Measurements from ENCODE around the gene GHR. TPM values are rescaled to one million over a fixed set of nuclear protein-coding genes. Genes with fewer than 3 reads are reported as not detected.
"Not testable (repeated sequence)": the region's sequence is repeated elsewhere in the genome, so short reads cannot be mapped to it uniquely, and the experiment has no call there.

GHR gene
- total and polyA plus RNA-seq, 10 of the 15 experiments (the other 5 are each of a cell fraction or from before 2014, with no cell fraction given): 0.23 to 10.2 (median 0.48) TPM

- Histone ChIP-seq H3K4me3 (no peak overlapping the region), H3K27me3 (replicated peaks in 1 of 2; ENCODE audit: control insufficient read depth in 2 of 2, insufficient read depth in 2 of 2, low read length in 1 of 2) (no peaks in the 10 kb centered on the region), H3K36me3 (ENCODE audit: control insufficient read depth in 2 of 2, insufficient read depth in 2 of 2, low read length in 1 of 2) (no peaks in the 10 kb centered on the region), H3K4me2 (ENCODE audit: control insufficient read depth, insufficient read depth) (no peak overlapping the region), H3K79me2 (ENCODE audit: control insufficient read depth, insufficient read depth, low read length) (no peaks in the 10 kb centered on the region), H2AFZ (ENCODE audit: control insufficient read depth, low read depth, low read length) (no peak overlapping the region), H3K4me1 (ENCODE audit: control insufficient read depth, insufficient read depth, low read length) (no peaks in the 10 kb centered on the region), H3K9ac (ENCODE audit: control insufficient read depth, insufficient read depth, low read length) (no peak overlapping the region), H3K27ac (ENCODE audit: control insufficient read depth, insufficient read depth) (no peak overlapping the region), H3K9me3 (replicated peaks; ENCODE audit: control insufficient read depth, insufficient read depth, low read length) (no peaks in the 10 kb centered on the region), H4K20me1 (ENCODE audit: control insufficient read depth, insufficient read depth) (no peaks in the 10 kb centered on the region)
- FAIRE-seq (no peak), DNase-seq (ENCODE audit: low read depth, low spot score) (no peak), ATAC-seq (no peak)
- TF ChIP-seq ZNF24 (IDR thresholded peaks at IDR 0.05): no peak
- TF ChIP-seq NFXL1 (IDR thresholded peaks at IDR 0.05; ENCODE audit: borderline replicate concordance): no peak
- in situ Hi-C loops (cut with MboI): no loop called here
- intact Hi-C loops (cut with micrococcal nuclease; ENCODE audit: unreplicated experiment): no loop called here
- CTCF ChIA-PET: interaction anchor here (1.2 to 2.0 kb wide), 2 partner anchors 10 to 17 kb away, joined by 4 to 6 read pairs; no protein-coding TSS in a partner anchor
- POLR2A ChIA-PET: no interaction called here
- 5% methylated on average over 2 of the region's 2 CpGs for WGBS (ENCODE audit: insufficient coverage, insufficient replicate concordance, low lambda C conversion rate, missing lambda C conversion rate)
- no TSS peak for BruUV-seq (replicated peaks)
- RAD21 ChIA-PET (ENCODE audit: unreplicated experiment): no interaction called here
- SMC1A ChIA-PET (ENCODE audit: uncharacterized antibody, unreplicated experiment): interaction anchor here (0.7 to 2.3 kb wide), 6 partner anchors 9 to 32 kb away, joined by 3 to 8 read pairs (median 4); no protein-coding TSS in a partner anchor
These were observed 150.1 kb downstream of the GHR start for GRCh38 chr5:42573386-42573785.

GRCh38 chr5:42575914-42576313, 152.7 kb downstream of the GHR start:
- in situ Hi-C loops (cut with MboI); DNase-seq (ENCODE audit: low read depth, low spot score); H3K4me3 ChIP-seq; FAIRE-seq; H4K20me1 ChIP-seq (ENCODE audit: control insufficient read depth, insufficient read depth); H3K27me3 ChIP-seq (replicated peaks in 1 of 2; ENCODE audit: control insufficient read depth in 2 of 2, insufficient read depth in 2 of 2, low read length in 1 of 2); H3K36me3 ChIP-seq (ENCODE audit: control insufficient read depth in 2 of 2, insufficient read depth in 2 of 2, low read length in 1 of 2); intact Hi-C loops (cut with micrococcal nuclease; ENCODE audit: unreplicated experiment); H3K79me2 ChIP-seq (ENCODE audit: control insufficient read depth, insufficient read depth, low read length); ATAC-seq; H3K9ac ChIP-seq (ENCODE audit: control insufficient read depth, insufficient read depth, low read length); H2AFZ ChIP-seq (ENCODE audit: control insufficient read depth, low read depth, low read length); H3K4me2 ChIP-seq (ENCODE audit: control insufficient read depth, insufficient read depth); H3K9me3 ChIP-seq (replicated peaks; ENCODE audit: control insufficient read depth, insufficient read depth, low read length); H3K4me1 ChIP-seq (ENCODE audit: control insufficient read depth, insufficient read depth, low read length); BruUV-seq (replicated peaks); RAD21 ChIA-PET (ENCODE audit: unreplicated experiment); H3K27ac ChIP-seq (ENCODE audit: control insufficient read depth, insufficient read depth): not testable (repeated sequence)
- ChIA-PET POLR2A (interaction anchor here (0.7 kb wide), 1 partner anchor 81 kb away, joined by 3 read pairs; no protein-coding TSS in a partner anchor), CTCF (interaction anchor here (0.6 kb wide), 1 partner anchor 975 kb away, joined by 4 read pairs; no protein-coding TSS in a partner anchor), SMC1A (ENCODE audit: uncharacterized antibody, unreplicated experiment) (interaction anchor here (1.3 to 2.3 kb wide), 2 partner anchors 9 to 719 kb away, joined by 3 to 8 read pairs; no protein-coding TSS in a partner anchor)
- WGBS (ENCODE audit: insufficient coverage, insufficient replicate concordance, low lambda C conversion rate, missing lambda C conversion rate): 6% methylated on average over 1 of the region's 1 CpG

DNA sequence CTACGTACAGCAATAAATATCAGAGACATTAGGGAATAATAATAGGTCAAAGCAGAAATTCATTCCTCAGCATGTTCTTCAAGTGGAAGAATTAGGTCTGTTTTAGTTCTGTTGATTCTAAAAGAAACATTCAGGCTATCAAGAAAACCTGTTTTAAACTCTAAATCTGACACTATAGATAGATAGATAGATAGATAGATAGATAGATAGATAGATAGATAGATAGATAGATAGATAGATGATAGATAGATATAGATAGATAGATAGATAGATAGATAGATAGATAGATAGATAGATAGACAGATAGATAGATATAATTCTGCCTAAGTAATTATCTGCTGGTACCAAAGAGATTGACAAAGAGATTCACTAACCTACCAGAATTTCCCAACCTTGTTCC, 155.7 kb downstream of the GHR start:
- FAIRE-seq; H3K9ac ChIP-seq (ENCODE audit: control insufficient read depth, insufficient read depth, low read length); in situ Hi-C loops (cut with MboI); H3K27ac ChIP-seq (ENCODE audit: control insufficient read depth, insufficient read depth); H3K4me2 ChIP-seq (ENCODE audit: control insufficient read depth, insufficient read depth); H3K4me1 ChIP-seq (ENCODE audit: control insufficient read depth, insufficient read depth, low read length); H2AFZ ChIP-seq (ENCODE audit: control insufficient read depth, low read depth, low read length); H3K4me3 ChIP-seq; BruUV-seq (replicated peaks); POLR2A ChIA-PET; H3K36me3 ChIP-seq (ENCODE audit: control insufficient read depth in 2 of 2, insufficient read depth in 2 of 2, low read length in 1 of 2); intact Hi-C loops (cut with micrococcal nuclease; ENCODE audit: unreplicated experiment); H4K20me1 ChIP-seq (ENCODE audit: control insufficient read depth, insufficient read depth); H3K27me3 ChIP-seq (replicated peaks in 1 of 2; ENCODE audit: control insufficient read depth in 2 of 2, insufficient read depth in 2 of 2, low read length in 1 of 2); H3K79me2 ChIP-seq (ENCODE audit: control insufficient read depth, insufficient read depth, low read length); DNase-seq (ENCODE audit: low read depth, low spot score); ATAC-seq; H3K9me3 ChIP-seq (replicated peaks; ENCODE audit: control insufficient read depth, insufficient read depth, low read length): not testable (repeated sequence)
- SMC1A ChIA-PET (ENCODE audit: uncharacterized antibody, unreplicated experiment): interaction anchor here (1.0 to 1.5 kb wide), 3 partner anchors 12 to 119 kb away, joined by 4 to 5 read pairs (median 4); no protein-coding TSS in a partner anchor
- WGBS (ENCODE audit: insufficient coverage, insufficient replicate concordance, low lambda C conversion rate, missing lambda C conversion rate): 24% methylated on average over 1 of the region's 1 CpG
- CTCF ChIA-PET: interaction anchor here (1.1 to 2.6 kb wide), 3 partner anchors 13 to 155 kb away, joined by 3 to 9 read pairs (median 6); partner anchors contain the start of gene GHR
- RAD21 ChIA-PET (ENCODE audit: unreplicated experiment): interaction anchor here (1.4 to 2.8 kb wide), 2 partner anchors 113 to 156 kb away, joined by 3 to 8 read pairs; partner anchors contain the start of gene GHR

All from GM12878 (cell line).